Camera-type eye (tissue), 1 donor: ENCODE data around the gene LRRC42. TPM values are rescaled to one million over a fixed set of nuclear protein-coding genes. Genes with fewer than 3 reads are reported as not detected.

Source experiments
- total RNA-seq: library from RNA; depleted of rRNA; stranded (reverse); fragments of >200 nt; gene quantifications from one replicate; pipeline ENCODE4 v1.2.3, GENCODE V29; 2014

Gene LRRC42, protein sequence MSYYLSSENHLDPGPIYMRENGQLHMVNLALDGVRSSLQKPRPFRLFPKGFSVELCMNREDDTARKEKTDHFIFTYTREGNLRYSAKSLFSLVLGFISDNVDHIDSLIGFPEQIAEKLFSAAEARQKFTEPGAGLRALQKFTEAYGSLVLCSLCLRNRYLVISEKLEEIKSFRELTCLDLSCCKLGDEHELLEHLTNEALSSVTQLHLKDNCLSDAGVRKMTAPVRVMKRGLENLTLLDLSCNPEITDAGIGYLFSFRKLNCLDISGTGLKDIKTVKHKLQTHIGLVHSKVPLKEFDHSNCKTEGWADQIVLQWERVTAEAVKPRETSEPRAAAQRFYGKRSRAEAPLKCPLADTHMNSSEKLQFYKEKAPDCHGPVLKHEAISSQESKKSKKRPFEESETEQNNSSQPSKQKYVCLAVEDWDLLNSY
- total RNA-seq: 29.5 TPM

GRCh38 chr1:53946252-53947171 lies at the start of gene LRRC42:
Gene LRRC42 (plus strand): TSS chr1:53946350. CDS start chr1:53952000, 5,650 bp downstream.

GRCh38 chr1:53945433-53946251 lies 508 bp upstream of the LRRC42 start, which contains the start of gene IFT25:
Gene IFT25 (minus strand): TSS chr1:53945699. CDS start chr1:53940082, 5,617 bp downstream.

Other genes starting within 250 kb of the LRRC42 start
- gene GLIS1, start 207.2 kb upstream of the LRRC42 start, total RNA-seq: 0.71 TPM
- 27.8 TPM for gene NDC1, start 108.1 kb upstream of the LRRC42 start, total RNA-seq
- gene YIPF1, start 56.6 kb upstream of the LRRC42 start, total RNA-seq: 18.6 TPM
- gene DIO1, start 52.2 kb upstream of the LRRC42 start, total RNA-seq: not detected
- 37.8 TPM for gene IFT25, start 651 bp upstream of the LRRC42 start, total RNA-seq
- not detected for gene LDLRAD1, start 71.8 kb downstream of the LRRC42 start, total RNA-seq
- 174 TPM for gene TMEM59, start 106.9 kb downstream of the LRRC42 start, total RNA-seq
- gene TCEANC2, start 107.3 kb downstream of the LRRC42 start, total RNA-seq: 7.1 TPM
- not detected for gene CDCP2, start 206.7 kb downstream of the LRRC42 start, total RNA-seq